ENCODE data around the gene ARHGAP44.
"Not testable (repeated sequence)": the region's sequence is repeated elsewhere in the genome, so short reads cannot be mapped to it uniquely, and the experiment has no call there.

Gene ARHGAP44

GRCh38 chr17:12857592-12857991 is 68.3 kb downstream of the ARHGAP44 start:
- Histone ChIP-seq H3K9me3 (ENCODE audit: control insufficient read depth, low read length) (no peaks in the 10 kb centered on the region), H3K4me1 (ENCODE audit: control insufficient read depth, insufficient read depth, low read length, poor library complexity, severe bottlenecking) (no peaks in the 10 kb centered on the region), H3K27ac (ENCODE audit: low read depth, low read length, severe bottlenecking) (no peak overlapping the region), H3K4me3 (ENCODE audit: extremely low read depth, insufficient read depth, low read length, poor library complexity, severe bottlenecking) (no peak overlapping the region), H3K36me3 (ENCODE audit: control insufficient read depth, insufficient read depth, low read length) (no peaks in the 10 kb centered on the region)
- WGBS, 2 experiments (ENCODE audit: insufficient coverage in 2 of 2): no CpG with 5 or more reads among the region's 2 CpGs

DNA sequence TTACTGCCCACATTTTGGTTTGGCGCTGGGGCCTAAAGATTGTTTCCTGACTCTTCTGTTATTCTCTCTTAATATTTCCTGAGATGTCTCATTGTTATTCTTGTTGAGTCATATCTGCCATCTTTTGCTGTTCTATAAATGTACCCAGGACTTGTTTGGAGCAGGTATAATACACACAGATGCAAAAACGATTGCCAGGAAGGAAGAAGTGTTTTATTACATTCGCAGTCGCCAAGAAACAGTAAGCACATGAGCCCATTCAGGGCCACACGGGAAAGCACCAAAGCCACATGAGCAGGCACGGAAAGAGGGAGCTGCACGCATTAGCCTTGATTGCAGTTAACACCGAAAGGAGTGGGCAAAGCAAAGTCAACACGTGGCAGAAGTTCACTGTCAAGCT is 70.2 kb downstream of the ARHGAP44 start:
- no peak overlapping the region for H3K27ac ChIP-seq (ENCODE audit: low read depth, low read length, severe bottlenecking)
- H3K4me1 ChIP-seq (ENCODE audit: control insufficient read depth, insufficient read depth, low read length, poor library complexity, severe bottlenecking): no peaks in the 10 kb centered on the region
- H3K9me3 ChIP-seq (ENCODE audit: control insufficient read depth, low read length): no peaks in the 10 kb centered on the region
- H3K4me3 ChIP-seq (ENCODE audit: extremely low read depth, insufficient read depth, low read length, poor library complexity, severe bottlenecking): no peak overlapping the region
- H3K36me3 ChIP-seq (ENCODE audit: control insufficient read depth, insufficient read depth, low read length): no peaks in the 10 kb centered on the region
- WGBS, 2 experiments (ENCODE audit: insufficient coverage in 2 of 2): 89 to 93% methylated on average over 8 to 9 of the region's 9 CpGs

GRCh38 chr17:12865769-12866168 is 76.5 kb downstream of the ARHGAP44 start:
- Histone ChIP-seq H3K4me1 (ENCODE audit: control insufficient read depth, insufficient read depth, low read length, poor library complexity, severe bottlenecking) (no peaks in the 10 kb centered on the region), H3K27ac (ENCODE audit: low read depth, low read length, severe bottlenecking) (no peak overlapping the region), H3K36me3 (ENCODE audit: control insufficient read depth, insufficient read depth, low read length) (no peaks in the 10 kb centered on the region), H3K9me3 (ENCODE audit: control insufficient read depth, low read length) (no peaks in the 10 kb centered on the region), H3K4me3 (ENCODE audit: extremely low read depth, insufficient read depth, low read length, poor library complexity, severe bottlenecking) (no peak overlapping the region)
- 100% methylated on average over 1 of the region's 3 CpGs for WGBS, 2 experiments (ENCODE audit: insufficient coverage in 2 of 2)

- WGBS, 2 experiments (ENCODE audit: insufficient coverage in 2 of 2): 80 to 82% methylated on average over 1 of the region's 4 CpGs
- Histone ChIP-seq H3K9me3 (ENCODE audit: control insufficient read depth, low read length) (no peaks in the 10 kb centered on the region), H3K4me3 (ENCODE audit: extremely low read depth, insufficient read depth, low read length, poor library complexity, severe bottlenecking) (no peak overlapping the region), H3K27ac (ENCODE audit: low read depth, low read length, severe bottlenecking) (no peak overlapping the region), H3K36me3 (ENCODE audit: control insufficient read depth, insufficient read depth, low read length) (no peaks in the 10 kb centered on the region), H3K4me1 (ENCODE audit: control insufficient read depth, insufficient read depth, low read length, poor library complexity, severe bottlenecking) (no peaks in the 10 kb centered on the region)
Measured at GRCh38 chr17:12866244-12866643, 76.9 kb downstream of the ARHGAP44 start.

DNA sequence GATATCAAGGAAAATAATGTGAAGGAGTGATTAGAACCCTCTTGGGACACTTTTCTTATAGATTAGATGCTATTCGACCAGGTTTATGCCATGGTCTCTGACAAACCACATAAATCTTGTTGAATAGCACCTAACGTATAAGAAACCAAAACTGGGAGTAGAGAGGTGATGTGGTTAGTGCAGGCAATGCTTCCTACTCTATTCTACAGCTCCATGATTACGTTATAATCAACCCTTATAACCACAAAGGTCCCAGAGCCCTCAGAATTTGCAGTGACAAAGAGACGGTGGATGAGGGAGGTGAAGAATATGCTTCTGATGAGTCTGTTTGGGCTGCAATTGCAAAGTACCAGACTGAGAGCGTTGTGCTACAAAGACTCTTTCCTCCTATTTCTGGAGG is 78.4 kb downstream of the ARHGAP44 start:
- whole genome bisulfite sequencing, 2 experiments (ENCODE audit: insufficient coverage in 2 of 2): 100% methylated on average over 1 to 2 of the region's 5 CpGs
- H3K4me1 ChIP-seq (ENCODE audit: control insufficient read depth, insufficient read depth, low read length, poor library complexity, severe bottlenecking): no peaks in the 10 kb centered on the region
- no peak overlapping the region for H3K27ac ChIP-seq (ENCODE audit: low read depth, low read length, severe bottlenecking)
- no peaks in the 10 kb centered on the region for H3K9me3 ChIP-seq (ENCODE audit: control insufficient read depth, low read length)
- no peaks in the 10 kb centered on the region for H3K36me3 ChIP-seq (ENCODE audit: control insufficient read depth, insufficient read depth, low read length)
- no peak overlapping the region for H3K4me3 ChIP-seq (ENCODE audit: extremely low read depth, insufficient read depth, low read length, poor library complexity, severe bottlenecking)

DNA sequence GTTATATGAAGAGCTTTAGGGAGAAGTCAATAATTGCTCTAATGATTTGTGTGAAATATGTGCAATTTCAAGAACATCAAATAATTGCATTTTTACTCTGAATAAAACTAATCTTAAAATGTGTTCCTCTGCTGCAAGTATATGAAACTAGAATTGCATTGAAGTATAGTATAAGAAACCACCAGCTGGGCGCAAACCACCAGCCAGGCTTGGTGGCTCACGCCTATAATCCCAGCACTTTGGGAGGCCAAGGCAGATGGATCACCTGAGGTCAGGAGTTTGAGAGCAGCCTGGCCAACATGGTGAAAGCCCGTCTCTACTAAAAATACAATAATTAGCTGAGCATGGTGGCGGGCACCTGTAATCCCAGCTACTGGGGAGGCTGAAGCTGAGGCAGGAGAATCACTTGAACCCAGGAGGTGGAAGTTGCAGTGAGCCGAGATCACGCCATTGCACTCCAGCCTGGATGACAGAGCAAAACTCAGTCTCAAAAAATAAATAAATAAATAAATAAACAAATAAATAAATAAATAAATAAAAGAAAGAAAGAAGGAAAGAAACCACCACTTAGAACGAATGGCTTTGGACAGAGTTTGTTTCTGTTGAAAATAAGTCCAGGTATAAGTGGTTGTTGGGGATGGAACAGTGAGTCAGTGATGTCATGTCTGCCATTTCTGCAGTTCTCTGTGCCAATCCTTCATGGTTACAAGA is 84.3 kb downstream of the ARHGAP44 start:
- not testable (repeated sequence) for H3K9me3 ChIP-seq (ENCODE audit: control insufficient read depth, low read length); H3K4me3 ChIP-seq (ENCODE audit: extremely low read depth, insufficient read depth, low read length, poor library complexity, severe bottlenecking); H3K36me3 ChIP-seq (ENCODE audit: control insufficient read depth, insufficient read depth, low read length); H3K4me1 ChIP-seq (ENCODE audit: control insufficient read depth, insufficient read depth, low read length, poor library complexity, severe bottlenecking); H3K27ac ChIP-seq (ENCODE audit: low read depth, low read length, severe bottlenecking)
- WGBS, 2 experiments (ENCODE audit: insufficient coverage in 2 of 2): 90 to 100% methylated on average over 2 to 4 of the region's 7 CpGs

GRCh38 chr17:12877953-12878669 is 88.8 kb downstream of the ARHGAP44 start:
- Histone ChIP-seq H3K36me3 (ENCODE audit: control insufficient read depth, insufficient read depth, low read length) (no peaks in the 10 kb centered on the region), H3K9me3 (ENCODE audit: control insufficient read depth, low read length) (no peaks in the 10 kb centered on the region), H3K4me3 (ENCODE audit: extremely low read depth, insufficient read depth, low read length, poor library complexity, severe bottlenecking) (no peak overlapping the region), H3K4me1 (ENCODE audit: control insufficient read depth, insufficient read depth, low read length, poor library complexity, severe bottlenecking) (no peaks in the 10 kb centered on the region), H3K27ac (ENCODE audit: low read depth, low read length, severe bottlenecking) (no peak overlapping the region)
- 86 to 95% methylated on average over 3 to 4 of the region's 8 CpGs for WGBS, 2 experiments (ENCODE audit: insufficient coverage in 2 of 2)

DNA sequence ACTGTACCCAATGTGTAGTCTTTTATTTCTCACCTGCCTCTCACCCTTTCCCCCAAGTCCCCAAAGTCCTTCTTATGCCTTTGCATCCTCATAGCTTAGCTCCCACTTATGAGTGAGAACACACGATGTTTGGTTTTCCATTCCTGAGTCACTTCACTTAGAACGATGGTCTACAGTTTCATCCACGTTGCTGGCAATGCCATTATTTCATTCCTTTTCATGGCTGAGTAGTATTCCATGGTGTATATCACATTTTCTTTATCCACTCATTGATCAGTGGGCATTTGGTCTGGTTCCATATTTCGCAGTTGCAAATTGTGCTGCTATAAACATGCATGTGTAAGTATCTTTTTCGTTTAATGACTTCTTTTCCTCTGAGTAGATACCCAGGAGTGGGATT is 89.8 kb downstream of the ARHGAP44 start:
- not testable (repeated sequence) for H3K27ac ChIP-seq (ENCODE audit: low read depth, low read length, severe bottlenecking); H3K36me3 ChIP-seq (ENCODE audit: control insufficient read depth, insufficient read depth, low read length); H3K4me3 ChIP-seq (ENCODE audit: extremely low read depth, insufficient read depth, low read length, poor library complexity, severe bottlenecking); H3K9me3 ChIP-seq (ENCODE audit: control insufficient read depth, low read length); H3K4me1 ChIP-seq (ENCODE audit: control insufficient read depth, insufficient read depth, low read length, poor library complexity, severe bottlenecking)
- 70 to 76% methylated on average over 2 of the region's 5 CpGs for WGBS, 2 experiments (ENCODE audit: insufficient coverage in 2 of 2)

DNA sequence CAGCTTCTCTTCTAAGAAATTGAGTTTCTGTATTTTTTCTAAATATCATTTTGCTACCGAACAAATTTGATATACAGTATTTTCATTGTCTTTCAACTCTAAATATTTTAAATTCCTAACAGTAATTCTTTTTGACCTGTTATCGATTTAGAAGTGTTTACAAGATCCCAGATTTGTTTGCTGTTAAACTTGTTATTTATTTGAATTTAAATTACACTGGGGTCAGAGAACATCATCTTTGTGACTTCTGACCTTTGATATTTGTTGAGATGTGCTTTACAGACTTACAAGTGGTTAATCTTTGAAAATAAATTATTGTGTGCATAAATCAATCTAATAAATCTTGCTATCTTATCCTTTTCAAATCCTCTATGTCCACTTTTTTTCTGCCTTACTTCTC is 94.2 kb downstream of the ARHGAP44 start:
- Histone ChIP-seq H3K4me3 (ENCODE audit: extremely low read depth, insufficient read depth, low read length, poor library complexity, severe bottlenecking) (no peak overlapping the region), H3K9me3 (ENCODE audit: control insufficient read depth, low read length) (no peaks in the 10 kb centered on the region), H3K4me1 (ENCODE audit: control insufficient read depth, insufficient read depth, low read length, poor library complexity, severe bottlenecking) (no peaks in the 10 kb centered on the region), H3K27ac (ENCODE audit: low read depth, low read length, severe bottlenecking) (no peak overlapping the region), H3K36me3 (ENCODE audit: control insufficient read depth, insufficient read depth, low read length) (no peaks in the 10 kb centered on the region)
- no CpG with 5 or more reads among the region's 2 CpGs for WGBS, 2 experiments (ENCODE audit: insufficient coverage in 2 of 2)

- WGBS, 2 experiments (ENCODE audit: insufficient coverage in 2 of 2): 80% methylated on average over 1 of the region's 2 CpGs; no CpG with 5 or more reads in 1 of the 2 experiments
- Histone ChIP-seq H3K27ac (ENCODE audit: low read depth, low read length, severe bottlenecking) (no peak overlapping the region), H3K4me1 (ENCODE audit: control insufficient read depth, insufficient read depth, low read length, poor library complexity, severe bottlenecking) (no peaks in the 10 kb centered on the region), H3K9me3 (ENCODE audit: control insufficient read depth, low read length) (no peaks in the 10 kb centered on the region), H3K36me3 (ENCODE audit: control insufficient read depth, insufficient read depth, low read length) (no peaks in the 10 kb centered on the region), H3K4me3 (ENCODE audit: extremely low read depth, insufficient read depth, low read length, poor library complexity, severe bottlenecking) (no peak overlapping the region)
Measured at GRCh38 chr17:12887088-12887487, 97.8 kb downstream of the ARHGAP44 start.

GRCh38 chr17:12896180-12896785 is 107.0 kb downstream of the ARHGAP44 start:
- Histone ChIP-seq H3K4me1 (ENCODE audit: control insufficient read depth, insufficient read depth, low read length, poor library complexity, severe bottlenecking) (no peaks in the 10 kb centered on the region), H3K36me3 (ENCODE audit: control insufficient read depth, insufficient read depth, low read length) (no peaks in the 10 kb centered on the region), H3K27ac (ENCODE audit: low read depth, low read length, severe bottlenecking) (no peak overlapping the region), H3K4me3 (ENCODE audit: extremely low read depth, insufficient read depth, low read length, poor library complexity, severe bottlenecking) (no peak overlapping the region), H3K9me3 (ENCODE audit: control insufficient read depth, low read length) (no peaks in the 10 kb centered on the region)
- 86 to 89% methylated on average over 8 to 10 of the region's 11 CpGs for WGBS, 2 experiments (ENCODE audit: insufficient coverage in 2 of 2)
